Astrocyte (in vitro differentiated cells and primary cell): ENCODE measurements around the gene ASB2.

ENCODE experiments used
- CTCF ChIP-seq: IDR thresholded peaks from 2 replicates; pipeline ENCODE4 v1.5.1; 2011; ENCODE audit warnings: low read depth, mild to moderate bottlenecking, inconsistent platforms, low read length, moderate library complexity; ENCODE audit not compliant: insufficient read depth
- EZH2 ChIP-seq: IDR thresholded peaks from 2 replicates; pipeline ENCODE4 v1.6.1; 2012; ENCODE audit warnings: mild to moderate bottlenecking, low read length, inconsistent platforms; ENCODE audit not compliant: insufficient read depth

- TF ChIP-seq CTCF (no peak), EZH2 (no peak)
Measured at GRCh38 chr14:93959239-93960107, 16.9 kb downstream of the ASB2 start.
